Measurements from ENCODE around the gene HOXA6.

DNA sequence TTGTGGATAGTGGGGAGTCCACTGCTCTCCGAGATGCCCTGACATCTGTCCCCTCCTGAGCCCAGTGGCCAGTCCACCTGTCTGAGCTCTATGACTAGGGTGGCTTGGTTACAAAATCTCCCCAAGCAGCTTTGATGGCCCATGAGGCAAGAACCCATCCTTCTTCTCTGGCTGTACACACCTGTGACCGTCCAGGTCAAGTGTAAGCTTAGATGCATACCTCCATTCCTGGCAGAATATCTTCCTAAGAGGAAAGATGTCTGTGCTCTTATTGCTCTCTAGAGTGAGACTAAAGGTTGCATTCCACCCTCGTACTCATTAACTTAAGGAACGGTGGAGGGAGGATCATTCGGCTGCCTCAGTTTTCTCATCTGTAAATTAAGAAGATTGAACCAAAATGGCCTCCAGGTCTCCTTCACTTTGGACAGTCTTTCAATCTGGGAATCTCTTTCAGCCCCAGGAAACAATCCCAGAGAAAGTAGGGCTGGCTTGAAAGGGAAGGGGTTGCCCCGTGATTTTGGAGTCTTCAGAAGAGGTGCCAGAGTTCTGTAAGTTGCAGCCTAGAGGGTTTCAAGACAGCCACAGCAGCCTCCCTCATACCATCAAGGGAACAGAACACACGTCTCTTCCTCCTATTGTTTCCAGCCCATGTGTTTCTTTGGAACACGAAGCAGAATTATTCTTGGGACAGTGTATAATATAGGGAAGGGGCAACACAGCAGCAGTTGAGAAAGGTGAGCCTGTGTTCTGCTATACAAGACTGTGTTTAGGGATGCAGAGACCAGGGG is 22.5 kb downstream of the HOXA6 start:
- TF ChIP-seq, protein P1, sequence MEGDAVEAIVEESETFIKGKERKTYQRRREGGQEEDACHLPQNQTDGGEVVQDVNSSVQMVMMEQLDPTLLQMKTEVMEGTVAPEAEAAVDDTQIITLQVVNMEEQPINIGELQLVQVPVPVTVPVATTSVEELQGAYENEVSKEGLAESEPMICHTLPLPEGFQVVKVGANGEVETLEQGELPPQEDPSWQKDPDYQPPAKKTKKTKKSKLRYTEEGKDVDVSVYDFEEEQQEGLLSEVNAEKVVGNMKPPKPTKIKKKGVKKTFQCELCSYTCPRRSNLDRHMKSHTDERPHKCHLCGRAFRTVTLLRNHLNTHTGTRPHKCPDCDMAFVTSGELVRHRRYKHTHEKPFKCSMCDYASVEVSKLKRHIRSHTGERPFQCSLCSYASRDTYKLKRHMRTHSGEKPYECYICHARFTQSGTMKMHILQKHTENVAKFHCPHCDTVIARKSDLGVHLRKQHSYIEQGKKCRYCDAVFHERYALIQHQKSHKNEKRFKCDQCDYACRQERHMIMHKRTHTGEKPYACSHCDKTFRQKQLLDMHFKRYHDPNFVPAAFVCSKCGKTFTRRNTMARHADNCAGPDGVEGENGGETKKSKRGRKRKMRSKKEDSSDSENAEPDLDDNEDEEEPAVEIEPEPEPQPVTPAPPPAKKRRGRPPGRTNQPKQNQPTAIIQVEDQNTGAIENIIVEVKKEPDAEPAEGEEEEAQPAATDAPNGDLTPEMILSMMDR (IDR thresholded peaks at IDR 0.05; ENCODE audit: low read length): no peak
- TF ChIP-seq EZH2 (IDR thresholded peaks at IDR 0.05; ENCODE audit: borderline replicate concordance, low read length): no peak
